Breast epithelium (tissue), 4 donors: ENCODE measurements around the gene ZNF202. TPM values are rescaled to one million over a fixed set of nuclear protein-coding genes. Genes with fewer than 3 reads are reported as not detected.
"Not testable (repeated sequence)": the region's sequence is repeated elsewhere in the genome, so short reads cannot be mapped to it uniquely, and the experiment has no call there.

Source experiments
- DNase-seq, 2 donors: peaks; one replicate each; pipeline ENCODE4 v3.0.0-alpha.2; 2019; ENCODE audit warnings: low spot score in 2 of 2
- H3K27ac ChIP-seq, 2 donors: fragments of 200-600 bp; sonication (generic) in 1 of 2; one replicate each; pipeline ENCODE4 v1.5.1; 2016 to 2019; ENCODE audit warnings: mild to moderate bottlenecking in 1 of 2
- H3K27me3 ChIP-seq, 2 donors: fragments of 200-600 bp; sonication (generic) in 1 of 2; one replicate each; pipeline versions ENCODE4 v1.5.1 to v1.6.0; 2017 to 2019; ENCODE audit warnings: control low read depth in 1 of 2, mild to moderate bottlenecking in 1 of 2
- H3K36me3 ChIP-seq: fragments of 200-600 bp; one replicate; pipeline ENCODE4 v1.5.1; 2019
- H3K4me1 ChIP-seq, 2 donors: fragments of 200-600 bp; sonication (generic); one replicate each; pipeline ENCODE4 v1.5.1; 2016 to 2019; ENCODE audit warnings: control low read depth in 1 of 2
- H3K4me3 ChIP-seq, 3 donors: fragments of 200-600 bp; sonication (generic); 1 replicate in 2 of 3; 2 replicates in 1 of 3; pipeline ENCODE4 v1.5.1; 2016 to 2019; ENCODE audit warnings: mild to moderate bottlenecking in 3 of 3, moderate library complexity in 2 of 3
- H3K9me3 ChIP-seq, 2 donors: fragments of 200-600 bp; sonication (generic) in 1 of 2; one replicate each; pipeline ENCODE4 v1.5.1; 2016 to 2019; ENCODE audit warnings: control low read depth in 1 of 2
- POLR2A ChIP-seq: fragments of 450-650 bp; IDR thresholded peaks from one replicate; pipeline ENCODE4 v1.6.1; 2016; ENCODE audit warnings: antibody characterized with exemption, mild to moderate bottlenecking, moderate library complexity
- POLR2AphosphoS5 ChIP-seq, 3 donors: sonication (generic); formaldehyde crosslinking; IDR thresholded peaks; one replicate each; pipeline ENCODE4 v1.6.1; 2017; ENCODE audit warnings: antibody characterized with exemption in 3 of 3
- intact Hi-C: fragments of 100-400 bp; cut with DNase I; formaldehyde crosslinking; loops from one replicate; pipeline ENCODE4 v1.15.1; 2023; ENCODE audit warnings: low total_unique reads
- total RNA-seq, 3 donors: library from RNA; depleted of rRNA; stranded (reverse); fragments of >200 nt; gene quantifications; one replicate each; pipeline ENCODE4 v1.1.0, GENCODE V29; 2016
- TF ChIP-seq, protein P1 (sequence below), 3 donors: fragments of 450-650 bp; IDR thresholded peaks; one replicate each; pipeline ENCODE4 v1.5.1; 2016 to 2017; ENCODE audit warnings: antibody characterized with exemption in 3 of 3, mild to moderate bottlenecking in 3 of 3, moderate library complexity in 3 of 3

The ZNF202 gene
- total RNA-seq, 3 donors from 2014 or later = 7.0 to 12.9 (median 12.1) TPM

DNA sequence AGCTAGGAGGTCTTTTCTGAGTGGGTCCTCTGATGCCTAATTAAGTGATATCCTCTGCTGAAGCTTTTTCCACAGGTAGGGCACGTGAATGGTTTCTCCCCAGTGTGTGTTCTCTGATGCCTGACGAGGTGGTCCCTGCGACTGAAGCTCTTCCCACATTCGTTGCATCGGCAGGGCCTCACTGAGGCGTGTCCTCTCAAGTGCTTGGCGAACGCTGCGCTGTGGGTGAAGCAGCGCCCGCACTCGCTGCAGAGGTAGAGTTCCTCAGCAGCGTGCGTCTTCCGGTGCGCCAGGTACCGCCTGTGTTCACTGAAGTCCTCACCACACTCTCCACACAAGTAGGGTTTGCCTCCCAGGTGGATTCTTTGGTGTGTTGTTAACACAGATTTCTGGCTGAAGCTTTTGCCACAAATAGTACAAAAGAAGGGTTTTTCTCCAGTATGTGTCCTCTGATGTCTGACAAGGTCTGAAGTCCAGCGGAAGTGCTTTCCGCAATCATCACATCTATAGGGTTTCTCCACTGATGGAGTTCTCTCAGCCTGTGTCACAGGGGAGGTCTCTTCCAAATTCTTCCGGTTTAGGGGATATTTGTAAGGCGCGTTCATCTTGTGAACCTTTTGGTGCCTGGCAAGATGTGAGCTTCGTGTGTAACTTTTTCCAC lies 15.3 kb downstream of the ZNF202 start:
- peaks cover 36% of the 10 kb centered on the region for H3K36me3 ChIP-seq
- H3K27me3 ChIP-seq = no peaks in the 10 kb centered on the region
- no peak for TF ChIP-seq POLR2AphosphoS5 (IDR thresholded peaks at IDR 0.05)
- TF ChIP-seq, protein P1, sequence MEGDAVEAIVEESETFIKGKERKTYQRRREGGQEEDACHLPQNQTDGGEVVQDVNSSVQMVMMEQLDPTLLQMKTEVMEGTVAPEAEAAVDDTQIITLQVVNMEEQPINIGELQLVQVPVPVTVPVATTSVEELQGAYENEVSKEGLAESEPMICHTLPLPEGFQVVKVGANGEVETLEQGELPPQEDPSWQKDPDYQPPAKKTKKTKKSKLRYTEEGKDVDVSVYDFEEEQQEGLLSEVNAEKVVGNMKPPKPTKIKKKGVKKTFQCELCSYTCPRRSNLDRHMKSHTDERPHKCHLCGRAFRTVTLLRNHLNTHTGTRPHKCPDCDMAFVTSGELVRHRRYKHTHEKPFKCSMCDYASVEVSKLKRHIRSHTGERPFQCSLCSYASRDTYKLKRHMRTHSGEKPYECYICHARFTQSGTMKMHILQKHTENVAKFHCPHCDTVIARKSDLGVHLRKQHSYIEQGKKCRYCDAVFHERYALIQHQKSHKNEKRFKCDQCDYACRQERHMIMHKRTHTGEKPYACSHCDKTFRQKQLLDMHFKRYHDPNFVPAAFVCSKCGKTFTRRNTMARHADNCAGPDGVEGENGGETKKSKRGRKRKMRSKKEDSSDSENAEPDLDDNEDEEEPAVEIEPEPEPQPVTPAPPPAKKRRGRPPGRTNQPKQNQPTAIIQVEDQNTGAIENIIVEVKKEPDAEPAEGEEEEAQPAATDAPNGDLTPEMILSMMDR (IDR thresholded peaks at IDR 0.05) = no peak
- TF ChIP-seq POLR2A = no peak
- DNase-seq = no peak
- H3K4me1 ChIP-seq = no peaks in the 10 kb centered on the region
- intact Hi-C loops = no loop called here
- peaks cover 5 to 11% of the 10 kb centered on the region in 2 donors for H3K9me3 ChIP-seq
- no peak overlapping the region for H3K4me3 ChIP-seq
- no peak overlapping the region for H3K27ac ChIP-seq

DNA sequence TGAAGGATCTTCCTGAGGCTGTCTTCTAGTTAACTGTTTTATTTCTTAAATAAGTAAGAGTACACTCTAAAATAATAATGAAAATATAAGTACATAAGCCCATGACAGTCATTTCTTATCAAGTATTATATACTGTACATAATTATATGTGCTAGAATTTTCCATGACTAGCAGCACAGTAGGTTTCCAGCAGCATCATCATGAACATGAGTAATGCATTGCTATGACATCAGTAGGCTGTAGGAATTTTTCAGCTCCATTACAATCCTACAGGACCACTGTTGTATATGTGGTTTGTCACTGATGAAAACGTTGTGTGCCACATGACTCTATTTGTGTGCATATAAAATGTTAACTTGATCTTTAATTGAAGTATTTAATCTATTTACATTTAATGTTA lies 22.0 kb downstream of the ZNF202 start:
- H3K36me3 ChIP-seq = no peaks in the 10 kb centered on the region
- H3K9me3 ChIP-seq = no peaks in the 10 kb centered on the region
- TF ChIP-seq, protein P1 (IDR thresholded peaks at IDR 0.05) = no peak
- TF ChIP-seq POLR2A (no peak), POLR2AphosphoS5 (IDR thresholded peaks at IDR 0.05) (no peak)
- H3K27ac ChIP-seq = no peak overlapping the region
- H3K27me3 ChIP-seq = no peaks in the 10 kb centered on the region
- intact Hi-C loops = no loop called here
- H3K4me1 ChIP-seq = no peaks in the 10 kb centered on the region
- DNase-seq = no peak
- no peak overlapping the region for H3K4me3 ChIP-seq

DNA sequence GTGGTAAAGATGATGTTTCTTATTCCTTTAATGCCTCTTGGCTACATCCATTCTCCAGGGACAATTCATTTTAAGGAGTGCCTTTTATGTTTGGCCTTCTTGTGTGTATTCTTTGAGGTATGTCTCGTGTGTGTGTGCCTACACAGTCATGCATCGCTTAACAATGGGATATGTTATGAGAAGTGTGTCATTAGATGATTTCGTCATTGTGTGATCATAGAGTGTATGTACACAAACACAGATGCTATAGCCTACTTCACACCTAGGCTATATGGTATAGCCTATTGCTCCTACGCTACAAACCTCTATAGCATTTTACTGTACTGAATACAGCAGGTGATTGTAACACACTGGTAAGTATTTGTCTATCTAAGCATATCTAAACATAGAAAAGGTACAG lies 23.0 kb downstream of the ZNF202 start:
- H3K4me1 ChIP-seq = no peaks in the 10 kb centered on the region
- H3K27ac ChIP-seq = no peak overlapping the region
- DNase-seq = no peak
- TF ChIP-seq, protein P1 (IDR thresholded peaks at IDR 0.05) = no peak
- no peak for TF ChIP-seq POLR2A
- TF ChIP-seq POLR2AphosphoS5 (IDR thresholded peaks at IDR 0.05) = no peak
- no peaks in the 10 kb centered on the region for H3K36me3 ChIP-seq
- no peak overlapping the region for H3K4me3 ChIP-seq
- no peaks in the 10 kb centered on the region for H3K27me3 ChIP-seq
- H3K9me3 ChIP-seq = no peaks in the 10 kb centered on the region
- intact Hi-C loops = no loop called here

DNA sequence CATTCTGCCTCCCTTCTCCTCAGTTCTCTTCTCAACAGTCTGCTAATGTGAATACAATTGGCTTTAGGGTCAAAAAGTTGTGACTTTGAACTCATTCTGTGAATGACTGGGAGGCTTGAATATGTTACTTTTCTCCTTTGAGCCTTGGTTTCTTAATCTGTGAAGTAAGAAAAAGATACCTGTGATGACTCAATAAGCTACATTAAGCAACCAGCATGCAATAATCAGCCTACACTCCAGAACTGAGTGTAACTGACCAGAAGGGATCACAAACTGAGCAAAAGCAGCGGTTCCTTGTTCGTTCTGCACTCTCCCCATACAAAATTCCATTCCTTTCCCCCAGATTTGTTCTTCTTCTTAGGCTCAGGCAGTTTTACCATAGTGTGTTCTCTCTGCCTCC lies 23.4 kb downstream of the ZNF202 start:
- Histone ChIP-seq H3K4me3 (no peak overlapping the region), H3K4me1 (no peaks in the 10 kb centered on the region), H3K27ac (no peak overlapping the region), H3K36me3 (no peaks in the 10 kb centered on the region), H3K9me3 (no peaks in the 10 kb centered on the region), H3K27me3 (no peaks in the 10 kb centered on the region)
- TF ChIP-seq POLR2A (no peak), POLR2AphosphoS5 (IDR thresholded peaks at IDR 0.05) (no peak)
- TF ChIP-seq, protein P1 (IDR thresholded peaks at IDR 0.05) = no peak
- intact Hi-C loops = no loop called here
- DNase-seq = no peak

DNA sequence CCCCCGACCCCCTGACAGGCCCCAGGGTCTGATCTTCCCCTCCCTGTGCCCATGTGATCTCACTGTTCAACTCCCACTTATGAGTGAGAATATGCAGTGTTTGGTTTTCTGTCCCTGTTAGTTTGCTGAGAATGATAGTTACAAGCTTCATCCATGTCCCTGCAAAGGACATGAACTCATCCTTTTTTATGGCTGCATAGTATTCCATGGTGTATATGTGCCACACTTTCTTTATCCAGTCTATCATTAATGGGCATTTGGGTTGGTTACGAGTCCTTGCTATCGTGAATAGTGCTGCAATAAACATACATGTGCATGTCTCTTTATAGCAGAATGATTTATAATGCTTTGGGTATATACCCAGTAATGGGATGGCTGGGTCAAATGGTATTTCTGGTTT lies 28.8 kb downstream of the ZNF202 start:
- H3K27me3 ChIP-seq, DNase-seq, intact Hi-C loops, H3K4me1 ChIP-seq, H3K36me3 ChIP-seq, H3K27ac ChIP-seq, H3K4me3 ChIP-seq, H3K9me3 ChIP-seq: not testable (repeated sequence)
